Measurements from ENCODE around the gene AGBL1. TPM values are rescaled to one million over a fixed set of nuclear protein-coding genes. Genes with fewer than 3 reads are reported as not detected.
"Not testable (repeated sequence)": the region's sequence is repeated elsewhere in the genome, so short reads cannot be mapped to it uniquely, and the experiment has no call there.

The AGBL1 gene
- polyA plus RNA-seq, 1 donor (not counting 4 experiments of a cell fraction or from before 2014, with no cell fraction given) = not detected

- Histone ChIP-seq H3K4me1 (ENCODE audit: control insufficient read depth, extremely low read depth, insufficient read depth, low read length) (no peaks in the 10 kb centered on the region), H3K9me1 (ENCODE audit: control insufficient read depth, extremely low read depth, insufficient read depth, low read length) (no peaks in the 10 kb centered on the region), H3K9ac (ENCODE audit: control insufficient read depth, extremely low read depth, insufficient read depth, low read length) (no peak overlapping the region), H4K20me1 (ENCODE audit: control insufficient read depth, extremely low read depth, insufficient read depth, low read length) (no peaks in the 10 kb centered on the region), H3K79me2 (ENCODE audit: control insufficient read depth, insufficient read depth, low read length) (no peaks in the 10 kb centered on the region), H3K4me3 (ENCODE audit: control insufficient read depth in 2 of 3, extremely low read depth in 1 of 3, insufficient read depth in 2 of 3, low read depth in 1 of 3, low read length in 3 of 3) (no peak overlapping the region), H3K4me2 (ENCODE audit: control insufficient read depth, extremely low read depth, insufficient read depth, low read depth, low read length) (no peak overlapping the region), H3K27me3 (ENCODE audit: control insufficient read depth, extremely low read depth, insufficient read depth, low read length) (no peaks in the 10 kb centered on the region), H3K9me3 (ENCODE audit: control insufficient read depth, low read depth, low read length) (no peaks in the 10 kb centered on the region), H3K27ac (ENCODE audit: control insufficient read depth, insufficient read depth, low read length) (no peak overlapping the region), H2AFZ (ENCODE audit: control insufficient read depth, low read length) (no peak overlapping the region), H3K36me3 (ENCODE audit: control insufficient read depth in 2 of 2, extremely low read depth in 1 of 2, insufficient read depth in 2 of 2, low read length in 2 of 2) (no peaks in the 10 kb centered on the region)
- no peak for TF ChIP-seq CTCF (optimal IDR thresholded peaks at IDR 0.05 in 1 of 3, IDR thresholded peaks at IDR 0.05 in 1 of 3, conservative IDR thresholded peaks at IDR 0.05 in 1 of 3; ENCODE audit: extremely low read depth in 1 of 3, insufficient read depth in 2 of 3, low read length in 3 of 3)
- TF ChIP-seq EZH2 (IDR thresholded peaks at IDR 0.05; ENCODE audit: low read length) = no peak
- FAIRE-seq (no peak), DNase-seq (ENCODE audit: low read depth, low spot score) (no peak)
- dilution Hi-C loops (cut with MboI; ENCODE audit: extremely low pct_ligation_motif_present, low sequenced_read_pairs) = no loop called here
Observed at GRCh38 chr15:86445579-86446252, 366.0 kb downstream of the AGBL1 start.

- no peaks in the 10 kb centered on the region for H3K9me1 ChIP-seq (ENCODE audit: control insufficient read depth, extremely low read depth, insufficient read depth, low read length)
- no peaks in the 10 kb centered on the region for H3K4me1 ChIP-seq (ENCODE audit: control insufficient read depth, extremely low read depth, insufficient read depth, low read length)
- DNase-seq (ENCODE audit: low read depth, low spot score) (no peak), FAIRE-seq (no peak)
- no peaks in the 10 kb centered on the region for H3K9me3 ChIP-seq (ENCODE audit: control insufficient read depth, low read depth, low read length)
- H3K36me3 ChIP-seq (ENCODE audit: control insufficient read depth in 2 of 2, extremely low read depth in 1 of 2, insufficient read depth in 2 of 2, low read length in 2 of 2) = no peaks in the 10 kb centered on the region
- no peak overlapping the region for H3K4me2 ChIP-seq (ENCODE audit: control insufficient read depth, extremely low read depth, insufficient read depth, low read depth, low read length)
- TF ChIP-seq CTCF (optimal IDR thresholded peaks at IDR 0.05 in 1 of 3, IDR thresholded peaks at IDR 0.05 in 1 of 3, conservative IDR thresholded peaks at IDR 0.05 in 1 of 3; ENCODE audit: extremely low read depth in 1 of 3, insufficient read depth in 2 of 3, low read length in 3 of 3) = no peak
- TF ChIP-seq EZH2 (IDR thresholded peaks at IDR 0.05; ENCODE audit: low read length) = no peak
- no peak overlapping the region for H2AFZ ChIP-seq (ENCODE audit: control insufficient read depth, low read length)
- H3K79me2 ChIP-seq (ENCODE audit: control insufficient read depth, insufficient read depth, low read length) = no peaks in the 10 kb centered on the region
- H3K4me3 ChIP-seq (ENCODE audit: control insufficient read depth in 2 of 3, extremely low read depth in 1 of 3, insufficient read depth in 2 of 3, low read depth in 1 of 3, low read length in 3 of 3) = no peak overlapping the region
- H3K27me3 ChIP-seq (ENCODE audit: control insufficient read depth, extremely low read depth, insufficient read depth, low read length) = no peaks in the 10 kb centered on the region
- H4K20me1 ChIP-seq (ENCODE audit: control insufficient read depth, extremely low read depth, insufficient read depth, low read length) = no peaks in the 10 kb centered on the region
- no peak overlapping the region for H3K9ac ChIP-seq (ENCODE audit: control insufficient read depth, extremely low read depth, insufficient read depth, low read length)
- H3K27ac ChIP-seq (ENCODE audit: control insufficient read depth, insufficient read depth, low read length) = no peak overlapping the region
- dilution Hi-C loops (cut with MboI; ENCODE audit: extremely low pct_ligation_motif_present, low sequenced_read_pairs) = no loop called here
Observed at GRCh38 chr15:86446253-86446640, 366.6 kb downstream of the AGBL1 start.

- H3K79me2 ChIP-seq (ENCODE audit: control insufficient read depth, insufficient read depth, low read length); dilution Hi-C loops (cut with MboI; ENCODE audit: extremely low pct_ligation_motif_present, low sequenced_read_pairs); H3K9ac ChIP-seq (ENCODE audit: control insufficient read depth, extremely low read depth, insufficient read depth, low read length); FAIRE-seq; H2AFZ ChIP-seq (ENCODE audit: control insufficient read depth, low read length); H3K4me1 ChIP-seq (ENCODE audit: control insufficient read depth, extremely low read depth, insufficient read depth, low read length); H3K4me3 ChIP-seq (ENCODE audit: control insufficient read depth in 2 of 3, extremely low read depth in 1 of 3, insufficient read depth in 2 of 3, low read depth in 1 of 3, low read length in 3 of 3); H4K20me1 ChIP-seq (ENCODE audit: control insufficient read depth, extremely low read depth, insufficient read depth, low read length); H3K27me3 ChIP-seq (ENCODE audit: control insufficient read depth, extremely low read depth, insufficient read depth, low read length); H3K9me1 ChIP-seq (ENCODE audit: control insufficient read depth, extremely low read depth, insufficient read depth, low read length); H3K36me3 ChIP-seq (ENCODE audit: control insufficient read depth in 2 of 2, extremely low read depth in 1 of 2, insufficient read depth in 2 of 2, low read length in 2 of 2); H3K27ac ChIP-seq (ENCODE audit: control insufficient read depth, insufficient read depth, low read length); H3K9me3 ChIP-seq (ENCODE audit: control insufficient read depth, low read depth, low read length); DNase-seq (ENCODE audit: low read depth, low spot score); H3K4me2 ChIP-seq (ENCODE audit: control insufficient read depth, extremely low read depth, insufficient read depth, low read depth, low read length): not testable (repeated sequence)
Observed at GRCh38 chr15:86465470-86466039, 385.9 kb downstream of the AGBL1 start.
